Activated CD4-positive, alpha-beta T cell treated with anti-CD3 and anti-CD28 coated beads, Interleukin-2, amount 10 ng/mL, durations not matched to agents 24 days and 14 days (primary cell): ENCODE data around the gene PPP2R3A. TPM values are rescaled to one million over a fixed set of nuclear protein-coding genes. Genes with fewer than 3 reads are reported as not detected.

Source experiments
- DNase-seq: peaks from one replicate; pipeline ENCODE4 v3.0.0; 2022
- H3K27ac Mint-ChIP-seq: one replicate; pipeline ENCODE4 v1.8.0; 2022; ENCODE audit warnings: mild to moderate bottlenecking, mixed read lengths
- H3K27me3 Mint-ChIP-seq: one replicate; pipeline ENCODE4 v1.8.0; 2022; ENCODE audit warnings: mixed read lengths
- H3K36me3 Mint-ChIP-seq: one replicate; pipeline ENCODE4 v1.8.0; 2022; ENCODE audit warnings: low read depth, mild to moderate bottlenecking, mixed read lengths
- H3K4me1 Mint-ChIP-seq: one replicate; pipeline ENCODE4 v1.8.0; 2021; ENCODE audit warnings: mixed read lengths
- H3K4me3 Mint-ChIP-seq: one replicate; pipeline ENCODE4 v1.8.0; 2022; ENCODE audit warnings: mild to moderate bottlenecking, moderate library complexity, mixed read lengths
- H3K9me3 Mint-ChIP-seq: one replicate; pipeline ENCODE4 v1.8.0; 2021; ENCODE audit warnings: mixed read lengths
- intact Hi-C: fragments of 100-400 bp; cut with micrococcal nuclease; formaldehyde crosslinking; loops from one replicate; pipeline ENCODE4 v1.15.1; 2023
- total RNA-seq: library from RNA; stranded (reverse); gene quantifications from 2 replicates; pipeline ENCODE4 v1.2.3, GENCODE V29; 2022

The PPP2R3A gene
- total RNA-seq, 1 donor from 2014 or later = 0.49 TPM

- Mint-ChIP-seq H3K27me3 (peaks cover 30% of the 10 kb centered on the region), H3K9me3 (no peaks in the 10 kb centered on the region), H3K4me1 (no peaks in the 10 kb centered on the region), H3K27ac (no peak overlapping the region), H3K4me3 (no peak overlapping the region), H3K36me3 (no peaks in the 10 kb centered on the region)
- DNase-seq = no peak
- intact Hi-C loops = no loop called here
Observed at GRCh38 chr3:136022529-136023263, 57.2 kb downstream of the PPP2R3A start.

GRCh38 chr3:136023264-136023978, 57.9 kb downstream of the PPP2R3A start:
- H3K27ac Mint-ChIP-seq = no peak overlapping the region
- intact Hi-C loops = no loop called here
- peaks cover 30% of the 10 kb centered on the region for H3K27me3 Mint-ChIP-seq
- DNase-seq = no peak
- no peaks in the 10 kb centered on the region for H3K9me3 Mint-ChIP-seq
- H3K4me3 Mint-ChIP-seq = no peak overlapping the region
- no peaks in the 10 kb centered on the region for H3K4me1 Mint-ChIP-seq
- no peaks in the 10 kb centered on the region for H3K36me3 Mint-ChIP-seq

DNA sequence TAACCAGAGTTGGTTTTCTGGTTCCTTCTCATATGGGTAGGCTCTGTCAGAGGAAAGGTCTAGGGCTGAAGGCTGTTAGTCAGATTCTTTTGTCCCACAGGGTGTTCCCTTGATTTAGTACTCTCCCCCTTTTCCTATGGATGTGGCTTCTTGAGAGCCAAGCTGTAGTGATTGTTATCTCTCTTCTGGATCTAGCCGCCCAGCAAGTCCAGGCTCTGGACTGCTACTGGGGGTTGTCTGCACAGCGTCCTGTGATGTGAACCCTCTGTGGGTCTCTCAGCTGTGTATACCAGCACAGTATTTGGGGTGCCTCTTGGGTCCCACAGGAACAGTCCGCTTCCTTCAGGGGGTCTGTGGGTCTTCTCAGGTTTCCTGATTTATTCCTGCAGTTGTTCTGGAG, 70.8 kb downstream of the PPP2R3A start:
- Mint-ChIP-seq H3K9me3 (no peaks in the 10 kb centered on the region), H3K27ac (no peak overlapping the region), H3K36me3 (no peaks in the 10 kb centered on the region)

GRCh38 chr3:136038668-136039067, 73.1 kb downstream of the PPP2R3A start:
- H3K27me3 Mint-ChIP-seq = peaks cover 12% of the 10 kb centered on the region
- DNase-seq = no peak
- H3K36me3 Mint-ChIP-seq = no peaks in the 10 kb centered on the region
- no peaks in the 10 kb centered on the region for H3K9me3 Mint-ChIP-seq
- H3K4me3 Mint-ChIP-seq = no peak overlapping the region
- no peak overlapping the region for H3K27ac Mint-ChIP-seq
- intact Hi-C loops = no loop called here
- H3K4me1 Mint-ChIP-seq = no peaks in the 10 kb centered on the region

More for the DNA sequence above, 70.8 kb downstream of the PPP2R3A start:
- intact Hi-C loops = no loop called here
- no peak for DNase-seq
- Mint-ChIP-seq H3K4me1 (no peaks in the 10 kb centered on the region), H3K4me3 (no peak overlapping the region), H3K27me3 (peaks cover 12% of the 10 kb centered on the region)

DNA sequence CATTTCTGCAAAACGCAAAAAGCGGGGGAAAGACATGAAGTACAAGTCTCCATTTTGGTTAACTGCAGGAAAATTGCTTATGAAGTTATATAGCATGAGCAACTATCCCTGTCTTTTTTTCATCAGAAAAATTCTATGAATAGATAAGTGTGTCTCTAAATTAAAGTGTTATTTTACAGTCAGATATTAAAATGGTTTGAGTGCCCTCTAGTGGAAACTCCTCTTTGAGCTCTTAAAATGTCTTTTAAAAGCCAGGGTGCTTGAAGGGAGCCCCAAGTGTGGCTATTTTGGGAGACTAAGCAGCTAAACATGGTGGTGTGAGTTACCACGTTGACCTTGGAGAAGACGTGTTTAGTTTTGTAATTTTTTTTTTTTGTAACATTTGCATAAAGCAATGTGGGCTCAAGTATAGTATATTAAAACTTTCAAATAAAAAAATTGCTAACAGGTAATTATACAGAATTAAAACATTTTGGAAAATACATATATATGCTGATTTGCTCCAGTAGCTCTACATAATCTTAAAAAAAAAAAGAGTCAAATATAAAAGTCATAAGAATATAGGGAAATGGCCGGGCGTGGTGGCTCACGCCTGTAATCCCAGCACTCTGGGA, 77.2 kb downstream of the PPP2R3A start:
- intact Hi-C loops = loop anchor here (2.0 to 10.0 kb wide), 3 partner anchors 118 to 1440 kb away; partner anchors contain the start of gene EPHB1
- Mint-ChIP-seq H3K36me3 (no peaks in the 10 kb centered on the region), H3K4me1 (no peaks in the 10 kb centered on the region), H3K9me3 (no peaks in the 10 kb centered on the region), H3K27ac (no peak overlapping the region), H3K27me3 (peaks cover 6% of the 10 kb centered on the region), H3K4me3 (no peak overlapping the region)
- no peak for DNase-seq

GRCh38 chr3:136044980-136045745, 79.6 kb downstream of the PPP2R3A start:
- peaks cover 7% of the 10 kb centered on the region for H3K27me3 Mint-ChIP-seq
- intact Hi-C loops = loop anchor here (5.0 to 10.0 kb wide), 2 partner anchors 120 to 1443 kb away; no protein-coding TSS in a partner anchor

DNA sequence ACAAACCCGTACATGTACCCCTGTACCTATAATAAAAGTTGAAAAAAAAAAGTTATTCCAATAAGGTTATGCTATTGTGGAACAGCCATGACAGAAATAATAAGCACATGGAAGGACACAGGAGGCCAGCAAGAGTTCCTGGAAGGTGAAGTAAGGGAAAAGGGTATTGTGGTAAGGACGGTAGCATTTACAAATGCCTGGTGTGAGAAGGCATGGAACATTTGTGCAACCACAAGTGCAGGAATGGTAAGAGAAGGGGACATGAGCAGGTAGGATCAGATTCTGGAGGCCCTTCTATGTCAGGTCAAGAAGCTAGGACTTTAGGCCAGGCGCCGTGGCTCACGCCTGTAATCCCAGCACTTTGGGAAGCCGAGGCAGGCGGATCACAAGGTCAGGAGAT, 82.5 kb downstream of the PPP2R3A start:
- H3K9me3 Mint-ChIP-seq = no peaks in the 10 kb centered on the region

More at GRCh38 chr3:136044980-136045745, 79.6 kb downstream of the PPP2R3A start:
- no peaks in the 10 kb centered on the region for H3K4me1 Mint-ChIP-seq
- no peak for DNase-seq
- no peak overlapping the region for H3K4me3 Mint-ChIP-seq
- no peak overlapping the region for H3K27ac Mint-ChIP-seq
- no peaks in the 10 kb centered on the region for H3K36me3 Mint-ChIP-seq
- no peaks in the 10 kb centered on the region for H3K9me3 Mint-ChIP-seq

GRCh38 chr3:136050250-136050649, 84.7 kb downstream of the PPP2R3A start:
- no peak overlapping the region for H3K4me3 Mint-ChIP-seq
- no peaks in the 10 kb centered on the region for H3K9me3 Mint-ChIP-seq
- intact Hi-C loops = no loop called here
- peak; percentile 42 for DNase-seq
- no peak overlapping the region for H3K27ac Mint-ChIP-seq
- no peaks in the 10 kb centered on the region for H3K4me1 Mint-ChIP-seq
- H3K36me3 Mint-ChIP-seq = no peaks in the 10 kb centered on the region
- H3K27me3 Mint-ChIP-seq = peaks cover 8% of the 10 kb centered on the region

More for the DNA sequence above, 82.5 kb downstream of the PPP2R3A start:
- peak; percentile 20 for DNase-seq
- H3K27ac Mint-ChIP-seq = no peak overlapping the region
- peaks cover 5% of the 10 kb centered on the region for H3K27me3 Mint-ChIP-seq
- intact Hi-C loops = loop anchor here (10.0 kb wide), 1 partner anchor 123 kb away; no protein-coding TSS in a partner anchor
- no peaks in the 10 kb centered on the region for H3K4me1 Mint-ChIP-seq
- H3K4me3 Mint-ChIP-seq = no peak overlapping the region
- H3K36me3 Mint-ChIP-seq = no peaks in the 10 kb centered on the region

- Mint-ChIP-seq H3K27me3 (peaks cover 16% of the 10 kb centered on the region), H3K9me3 (no peaks in the 10 kb centered on the region), H3K36me3 (no peaks in the 10 kb centered on the region), H3K27ac (no peak overlapping the region), H3K4me3 (no peak overlapping the region), H3K4me1 (no peaks in the 10 kb centered on the region)
- DNase-seq = no peak
- intact Hi-C loops = no loop called here
Observed at GRCh38 chr3:136055491-136055890, 90.0 kb downstream of the PPP2R3A start.

- intact Hi-C loops = no loop called here
- H3K27ac Mint-ChIP-seq = no peak overlapping the region
- no peak overlapping the region for H3K4me3 Mint-ChIP-seq
- H3K4me1 Mint-ChIP-seq = no peaks in the 10 kb centered on the region
- no peak for DNase-seq
- no peaks in the 10 kb centered on the region for H3K36me3 Mint-ChIP-seq
- H3K27me3 Mint-ChIP-seq = peaks cover 13% of the 10 kb centered on the region
- no peaks in the 10 kb centered on the region for H3K9me3 Mint-ChIP-seq
Observed at GRCh38 chr3:136067211-136067610, 101.7 kb downstream of the PPP2R3A start.

GRCh38 chr3:136068708-136069107, 103.2 kb downstream of the PPP2R3A start:
- intact Hi-C loops = no loop called here
- Mint-ChIP-seq H3K27ac (no peak overlapping the region), H3K4me1 (no peaks in the 10 kb centered on the region), H3K4me3 (no peak overlapping the region), H3K36me3 (no peaks in the 10 kb centered on the region), H3K9me3 (no peaks in the 10 kb centered on the region), H3K27me3 (peaks cover 14% of the 10 kb centered on the region)
- no peak for DNase-seq

DNA sequence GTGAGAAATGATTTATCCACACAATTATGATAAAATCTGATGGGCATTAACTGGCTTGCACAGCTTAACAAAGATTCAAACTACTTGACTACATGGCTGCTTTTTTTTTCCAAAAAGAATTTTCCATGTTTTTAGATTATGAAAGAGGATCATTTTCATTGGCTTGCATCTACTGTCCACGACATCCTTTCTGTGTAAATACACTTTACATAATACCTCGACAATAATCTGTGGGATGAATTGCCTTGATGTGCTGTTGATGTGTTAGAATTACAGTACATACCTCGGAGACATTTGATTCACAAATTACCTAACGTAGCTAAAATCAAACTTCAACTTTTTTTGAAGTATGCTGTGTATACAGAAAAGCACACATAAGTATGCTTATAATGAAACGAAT, 104.4 kb downstream of the PPP2R3A start:
- H3K9me3 Mint-ChIP-seq = no peaks in the 10 kb centered on the region
- no peak overlapping the region for H3K27ac Mint-ChIP-seq
- intact Hi-C loops = loop anchor here (10.0 kb wide), 2 partner anchors 1875 to 1905 kb away; no protein-coding TSS in a partner anchor
- H3K36me3 Mint-ChIP-seq = no peaks in the 10 kb centered on the region
- H3K4me1 Mint-ChIP-seq = no peaks in the 10 kb centered on the region
- H3K4me3 Mint-ChIP-seq = no peak overlapping the region
- DNase-seq = no peak
- peaks cover 17% of the 10 kb centered on the region for H3K27me3 Mint-ChIP-seq

GRCh38 chr3:136070334-136070733, 104.8 kb downstream of the PPP2R3A start:
- DNase-seq = no peak
- intact Hi-C loops = loop anchor here (10.0 kb wide), 2 partner anchors 1874 to 1904 kb away; no protein-coding TSS in a partner anchor
- Mint-ChIP-seq H3K9me3 (no peaks in the 10 kb centered on the region), H3K4me1 (peaks cover under 1% of the 10 kb centered on the region), H3K4me3 (no peak overlapping the region), H3K27me3 (peaks cover 17% of the 10 kb centered on the region), H3K36me3 (no peaks in the 10 kb centered on the region), H3K27ac (no peak overlapping the region)
